Muscle of arm (tissue), 12 donors: Measurements from ENCODE around the gene RBMS1. TPM values are rescaled to one million over a fixed set of nuclear protein-coding genes. Genes with fewer than 3 reads are reported as not detected.
"Not testable (repeated sequence)": the region's sequence is repeated elsewhere in the genome, so short reads cannot be mapped to it uniquely, and the experiment has no call there.

Experiments
- DNase-seq: peaks from one replicate; pipeline ENCODE4 v3.0.0-alpha.2; 2013
- polyA plus RNA-seq, 12 donors: library from polyadenylated mRNA; unstranded; fragments of 120-200 nt; gene quantifications; one replicate each; pipeline ENCODE4 v1.2.1, GENCODE V29; 2013; ENCODE audit not compliant: insufficient read length in 12 of 12

The RBMS1 gene
- polyA plus RNA-seq, 12 donors: 54.1 to 280 (median 76.3) TPM

- DNase-seq: no peak
Measured at GRCh38 chr2:160388464-160389263, 104.9 kb downstream of the RBMS1 start.

- peak; percentile 91 for DNase-seq
Measured at GRCh38 chr2:160387558-160388262, 105.9 kb downstream of the RBMS1 start.

GRCh38 chr2:160384791-160385190, 108.8 kb downstream of the RBMS1 start:
- DNase-seq: no peak

- DNase-seq: no peak
Measured at GRCh38 chr2:160381425-160381951, 112.1 kb downstream of the RBMS1 start.

- no peak for DNase-seq
Measured at GRCh38 chr2:160380611-160381010, 113.0 kb downstream of the RBMS1 start.

GRCh38 chr2:160380000-160380570, 113.5 kb downstream of the RBMS1 start:
- DNase-seq: no peak

- no peak for DNase-seq
Measured at GRCh38 chr2:160379399-160379798, 114.2 kb downstream of the RBMS1 start.

- DNase-seq: no peak
Measured at GRCh38 chr2:160377204-160377995, 116.2 kb downstream of the RBMS1 start.

GRCh38 chr2:160376576-160376975, 117.0 kb downstream of the RBMS1 start:
- DNase-seq: no peak

- no peak for DNase-seq
Measured at GRCh38 chr2:160375802-160376469, 117.7 kb downstream of the RBMS1 start.

- no peak for DNase-seq
Measured at GRCh38 chr2:160375037-160375436, 118.6 kb downstream of the RBMS1 start.

- DNase-seq: no peak
Measured at GRCh38 chr2:160373666-160374065, 119.9 kb downstream of the RBMS1 start.

GRCh38 chr2:160373263-160373662, 120.3 kb downstream of the RBMS1 start:
- DNase-seq: no peak

- peak; percentile 51 for DNase-seq
Measured at GRCh38 chr2:160372585-160372984, 121.0 kb downstream of the RBMS1 start.

GRCh38 chr2:160372010-160372356, 121.6 kb downstream of the RBMS1 start:
- no peak for DNase-seq

- DNase-seq: no peak
Measured at GRCh38 chr2:160371251-160372009, 122.2 kb downstream of the RBMS1 start.

- no peak for DNase-seq
Measured at GRCh38 chr2:160368988-160369930, 124.3 kb downstream of the RBMS1 start.

- DNase-seq: no peak
Measured at GRCh38 chr2:160367887-160368286, 125.7 kb downstream of the RBMS1 start.

- DNase-seq: not testable (repeated sequence)
Measured at GRCh38 chr2:160367139-160367538, 126.5 kb downstream of the RBMS1 start.
